Coronary artery (tissue), 2 donors: Measurements from ENCODE around the gene NCBP3.
"Not testable (repeated sequence)": the region's sequence is repeated elsewhere in the genome, so short reads cannot be mapped to it uniquely, and the experiment has no call there.

Experiments
- DNase-seq: peaks from one replicate; pipeline ENCODE4 v3.0.0-alpha.2; 2017; ENCODE audit warnings: low spot score
- H3K27ac ChIP-seq, 2 donors: fragments of 200-600 bp; sonication (generic); one replicate each; pipeline ENCODE4 v1.5.1; 2016 to 2019
- H3K4me3 ChIP-seq: fragments of 200-600 bp; sonication (generic); 2 replicates; pipeline ENCODE4 v1.5.1; 2016; ENCODE audit warnings: mild to moderate bottlenecking, moderate library complexity
- CTCF ChIP-seq: fragments of 200-600 bp; sonication (generic); IDR thresholded peaks from one replicate; pipeline ENCODE4 v1.5.1; 2019; ENCODE audit warnings: antibody characterized with exemption

Gene NCBP3

GRCh38 chr17:3798273-3799180 is 47.5 kb downstream of the NCBP3 start:
- no peak overlapping the region for H3K27ac ChIP-seq

GRCh38 chr17:3796822-3797170 is 49.2 kb downstream of the NCBP3 start:
- no peak overlapping the region for H3K27ac ChIP-seq
- TF ChIP-seq CTCF: no peak
- no peak for DNase-seq
- H3K4me3 ChIP-seq: no peak overlapping the region

More at GRCh38 chr17:3798273-3799180, 47.5 kb downstream of the NCBP3 start:
- DNase-seq: no peak
- TF ChIP-seq CTCF: no peak
- no peak overlapping the region for H3K4me3 ChIP-seq

GRCh38 chr17:3796110-3796821 is 49.8 kb downstream of the NCBP3 start:
- Histone ChIP-seq H3K27ac (no peak overlapping the region), H3K4me3 (no peak overlapping the region)
- no peak for DNase-seq
- TF ChIP-seq CTCF: no peak

GRCh38 chr17:3795390-3796102 is 50.5 kb downstream of the NCBP3 start:
- no peak for DNase-seq
- Histone ChIP-seq H3K27ac (no peak overlapping the region), H3K4me3 (no peak overlapping the region)
- TF ChIP-seq CTCF: no peak

GRCh38 chr17:3794557-3795389 is 51.3 kb downstream of the NCBP3 start:
- H3K27ac ChIP-seq: no peak overlapping the region
- no peak overlapping the region for H3K4me3 ChIP-seq
- no peak for DNase-seq
- TF ChIP-seq CTCF: no peak

GRCh38 chr17:3794152-3794551 is 51.9 kb downstream of the NCBP3 start:
- not testable (repeated sequence) for H3K4me3 ChIP-seq, H3K27ac ChIP-seq, DNase-seq

- H3K27ac ChIP-seq, DNase-seq, H3K4me3 ChIP-seq: not testable (repeated sequence)
Observed at GRCh38 chr17:3793258-3793657, 52.8 kb downstream of the NCBP3 start.
